Measurements from ENCODE around the gene CACNG5.

The CACNG5 gene

DNA sequence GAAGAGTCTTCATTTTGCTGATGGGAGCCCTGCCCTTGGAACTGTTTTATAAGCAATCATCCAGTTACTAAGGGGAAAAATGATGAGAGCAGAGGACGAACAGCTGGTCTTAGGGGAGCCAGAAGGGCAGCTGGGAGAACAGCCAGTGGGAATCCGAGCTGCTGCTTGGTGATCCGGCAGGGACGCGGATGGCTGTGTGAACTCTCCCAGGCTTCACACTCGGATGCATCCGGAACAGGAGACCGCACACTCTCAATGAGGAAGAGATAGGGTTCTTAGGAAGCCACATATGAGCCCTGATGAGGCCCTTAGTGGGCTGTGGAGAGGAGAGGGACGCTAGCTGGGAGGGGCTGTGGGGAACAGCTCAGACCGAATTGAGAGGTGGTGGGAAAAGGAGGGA lies 5.0 kb upstream of the CACNG5 start:
- H3K27me3 ChIP-seq (ENCODE audit: control insufficient read depth, insufficient read depth, low read length), result peaks cover 35% of the 10 kb centered on the region
- no peak overlapping the region for H3K4me3 ChIP-seq (ENCODE audit: low read length)
- H3K9ac ChIP-seq (ENCODE audit: low read length), result no peak overlapping the region
- peaks cover 6% of the 10 kb centered on the region for H3K4me1 ChIP-seq (ENCODE audit: control insufficient read depth, insufficient read depth, low read length)
- no peaks in the 10 kb centered on the region for H3K36me3 ChIP-seq (ENCODE audit: control insufficient read depth, insufficient read depth, low read length)
- no peaks in the 10 kb centered on the region for H3K9me3 ChIP-seq (ENCODE audit: control insufficient read depth, low read length)

DNA sequence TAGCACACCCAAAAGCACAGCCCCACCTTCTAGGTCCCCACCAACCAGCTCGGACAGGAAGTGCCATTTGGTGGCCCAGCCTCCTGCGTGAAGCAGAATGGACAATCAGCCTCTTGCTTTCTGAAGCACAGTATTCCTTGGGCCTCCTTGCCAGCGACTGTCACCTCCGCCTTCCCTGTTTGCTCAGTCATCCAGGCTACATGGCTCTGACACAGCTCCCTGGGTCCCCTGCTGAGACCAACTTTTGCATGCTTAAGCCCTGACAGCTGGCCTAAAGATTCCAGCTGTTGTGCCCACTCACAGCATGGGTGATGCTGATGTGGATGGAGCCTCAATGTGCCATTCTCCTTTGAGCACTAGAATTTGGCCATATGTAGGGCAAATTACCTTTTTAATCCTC lies 4.5 kb upstream of the CACNG5 start:
- H3K27me3 ChIP-seq (ENCODE audit: control insufficient read depth, insufficient read depth, low read length), result peaks cover 40% of the 10 kb centered on the region

DNA sequence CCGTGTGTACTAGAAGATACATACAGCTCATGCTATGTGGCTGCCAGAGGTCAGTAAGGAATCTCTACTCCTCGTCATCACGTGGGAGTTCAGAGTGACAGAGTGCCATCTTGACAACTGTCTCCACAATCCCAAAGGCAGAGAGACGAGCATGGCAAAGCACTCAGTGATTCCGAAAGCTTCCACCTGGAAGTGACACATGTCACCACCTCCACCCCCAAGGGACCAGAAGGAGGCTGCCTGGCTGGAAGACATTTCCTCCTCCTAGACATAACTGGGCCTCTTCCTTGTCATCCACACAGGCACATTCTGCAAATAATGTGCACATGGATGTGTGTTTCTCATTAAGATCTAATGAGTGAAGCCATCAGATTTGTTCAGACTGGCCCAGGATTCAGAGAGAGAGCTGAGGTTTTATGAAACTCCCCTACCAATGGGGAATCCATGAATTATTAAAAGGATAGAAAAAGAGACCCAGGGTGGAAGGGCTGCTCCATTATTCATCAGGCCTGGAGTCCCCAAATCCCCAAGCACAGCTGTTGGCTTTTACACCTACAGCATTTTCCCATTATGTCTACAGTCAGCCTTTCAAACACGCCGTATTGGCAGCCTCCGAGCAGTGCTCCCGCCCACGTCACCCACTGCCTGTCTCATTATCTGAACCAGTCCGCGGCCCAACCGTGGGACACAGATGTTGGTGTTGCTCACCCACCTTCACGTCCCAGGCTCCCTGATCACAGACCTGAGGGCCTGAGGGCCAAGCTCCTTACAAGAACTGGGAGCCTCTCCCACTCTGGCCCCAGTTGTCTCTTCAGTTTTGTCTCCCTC lies 3.3 kb upstream of the CACNG5 start:
- Histone ChIP-seq H3K4me1 (ENCODE audit: control insufficient read depth, insufficient read depth, low read length) (peaks cover 6% of the 10 kb centered on the region), H3K27me3 (ENCODE audit: control insufficient read depth, insufficient read depth, low read length) (peaks cover 52% of the 10 kb centered on the region), H3K36me3 (ENCODE audit: control insufficient read depth, insufficient read depth, low read length) (no peaks in the 10 kb centered on the region), H3K9ac (ENCODE audit: low read length) (no peak overlapping the region), H3K4me3 (ENCODE audit: low read length) (no peak overlapping the region), H3K9me3 (ENCODE audit: control insufficient read depth, low read length) (no peaks in the 10 kb centered on the region)

More for the DNA sequence above, 4.5 kb upstream of the CACNG5 start:
- Histone ChIP-seq H3K4me3 (ENCODE audit: low read length) (no peak overlapping the region), H3K36me3 (ENCODE audit: control insufficient read depth, insufficient read depth, low read length) (no peaks in the 10 kb centered on the region), H3K9me3 (ENCODE audit: control insufficient read depth, low read length) (no peaks in the 10 kb centered on the region), H3K9ac (ENCODE audit: low read length) (no peak overlapping the region), H3K4me1 (ENCODE audit: control insufficient read depth, insufficient read depth, low read length) (peaks cover 6% of the 10 kb centered on the region)

DNA sequence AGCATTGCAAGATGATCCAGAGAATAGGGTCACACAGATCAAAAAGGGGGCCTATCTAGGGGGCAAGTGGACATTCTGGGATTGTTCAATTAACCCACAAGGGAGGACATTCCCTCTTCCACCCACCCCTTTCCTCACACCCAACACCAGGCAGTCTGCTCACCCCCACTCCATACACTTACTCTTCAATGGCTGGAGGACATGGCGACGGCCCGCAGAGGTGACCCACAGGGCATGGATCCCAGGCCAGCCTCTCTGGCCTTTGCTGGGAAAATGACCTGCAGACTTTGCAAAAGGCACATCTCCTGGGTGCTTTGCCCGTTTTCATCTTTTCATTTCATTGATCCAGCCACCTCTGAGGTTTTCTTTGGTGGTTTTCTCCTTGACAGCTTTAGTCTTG lies 1.7 kb upstream of the CACNG5 start:
- H3K4me1 ChIP-seq (ENCODE audit: control insufficient read depth, insufficient read depth, low read length), result peaks cover 6% of the 10 kb centered on the region
- no peak overlapping the region for H3K9ac ChIP-seq (ENCODE audit: low read length)
- peaks cover 65% of the 10 kb centered on the region for H3K27me3 ChIP-seq (ENCODE audit: control insufficient read depth, insufficient read depth, low read length)
- no peaks in the 10 kb centered on the region for H3K36me3 ChIP-seq (ENCODE audit: control insufficient read depth, insufficient read depth, low read length)
- H3K9me3 ChIP-seq (ENCODE audit: control insufficient read depth, low read length), result no peaks in the 10 kb centered on the region
- no peak overlapping the region for H3K4me3 ChIP-seq (ENCODE audit: low read length)

DNA sequence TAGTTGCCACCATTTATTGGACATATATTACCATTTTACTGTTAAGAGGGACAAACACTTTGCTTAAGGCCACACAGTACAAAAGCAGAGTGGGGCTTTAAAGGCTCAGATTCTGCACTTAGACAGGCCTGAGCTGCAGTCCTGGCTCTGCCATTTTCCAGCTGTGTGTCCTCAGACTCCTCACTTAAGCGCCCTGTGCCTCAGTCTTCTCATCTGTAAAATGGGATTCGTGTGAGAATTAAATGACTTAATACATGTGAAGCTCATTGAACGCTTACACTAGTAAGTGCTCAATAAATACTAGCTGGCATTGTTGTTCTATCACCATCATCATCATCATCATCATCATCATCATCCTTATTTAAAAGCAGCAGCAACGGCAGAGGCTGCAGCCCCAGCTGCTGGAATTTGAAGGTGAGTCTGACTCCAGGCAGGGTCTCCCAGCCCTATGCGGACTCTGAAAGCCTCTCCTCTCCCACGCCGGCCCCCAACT lies 445 bp upstream of the CACNG5 start:
- no peaks in the 10 kb centered on the region for H3K36me3 ChIP-seq (ENCODE audit: control insufficient read depth, insufficient read depth, low read length)
- no peak overlapping the region for H3K4me3 ChIP-seq (ENCODE audit: low read length)
- peaks cover under 1% of the 10 kb centered on the region for H3K4me1 ChIP-seq (ENCODE audit: control insufficient read depth, insufficient read depth, low read length)
- peaks cover 65% of the 10 kb centered on the region for H3K27me3 ChIP-seq (ENCODE audit: control insufficient read depth, insufficient read depth, low read length)
- H3K9me3 ChIP-seq (ENCODE audit: control insufficient read depth, low read length), result no peaks in the 10 kb centered on the region
- no peak overlapping the region for H3K9ac ChIP-seq (ENCODE audit: low read length)

DNA sequence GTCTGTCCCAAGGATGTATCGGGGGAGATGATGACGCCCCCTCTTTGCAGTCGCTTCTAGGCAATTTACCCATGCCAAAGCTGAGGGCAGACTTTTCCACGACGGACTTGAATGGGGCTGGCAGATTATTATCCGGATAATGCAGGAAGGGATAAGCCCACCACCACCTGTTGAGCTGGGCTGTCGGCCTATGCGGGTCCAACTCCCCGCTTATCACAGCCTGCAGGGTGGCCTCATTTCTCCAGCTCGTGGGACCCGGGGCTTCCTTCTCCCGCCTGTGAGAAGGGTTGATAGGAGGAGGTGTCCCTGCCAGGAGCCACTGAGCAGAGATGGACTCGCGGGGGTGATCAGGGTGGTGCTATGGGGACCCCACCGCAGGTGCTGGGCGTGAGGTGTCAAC lies 559 bp downstream of the CACNG5 start:
- Histone ChIP-seq H3K4me1 (ENCODE audit: control insufficient read depth, insufficient read depth, low read length) (no peaks in the 10 kb centered on the region), H3K4me3 (ENCODE audit: low read length) (no peak overlapping the region), H3K27me3 (ENCODE audit: control insufficient read depth, insufficient read depth, low read length) (peaks cover 61% of the 10 kb centered on the region), H3K36me3 (ENCODE audit: control insufficient read depth, insufficient read depth, low read length) (no peaks in the 10 kb centered on the region), H3K9me3 (ENCODE audit: control insufficient read depth, low read length) (no peaks in the 10 kb centered on the region), H3K9ac (ENCODE audit: low read length) (no peak overlapping the region)

DNA sequence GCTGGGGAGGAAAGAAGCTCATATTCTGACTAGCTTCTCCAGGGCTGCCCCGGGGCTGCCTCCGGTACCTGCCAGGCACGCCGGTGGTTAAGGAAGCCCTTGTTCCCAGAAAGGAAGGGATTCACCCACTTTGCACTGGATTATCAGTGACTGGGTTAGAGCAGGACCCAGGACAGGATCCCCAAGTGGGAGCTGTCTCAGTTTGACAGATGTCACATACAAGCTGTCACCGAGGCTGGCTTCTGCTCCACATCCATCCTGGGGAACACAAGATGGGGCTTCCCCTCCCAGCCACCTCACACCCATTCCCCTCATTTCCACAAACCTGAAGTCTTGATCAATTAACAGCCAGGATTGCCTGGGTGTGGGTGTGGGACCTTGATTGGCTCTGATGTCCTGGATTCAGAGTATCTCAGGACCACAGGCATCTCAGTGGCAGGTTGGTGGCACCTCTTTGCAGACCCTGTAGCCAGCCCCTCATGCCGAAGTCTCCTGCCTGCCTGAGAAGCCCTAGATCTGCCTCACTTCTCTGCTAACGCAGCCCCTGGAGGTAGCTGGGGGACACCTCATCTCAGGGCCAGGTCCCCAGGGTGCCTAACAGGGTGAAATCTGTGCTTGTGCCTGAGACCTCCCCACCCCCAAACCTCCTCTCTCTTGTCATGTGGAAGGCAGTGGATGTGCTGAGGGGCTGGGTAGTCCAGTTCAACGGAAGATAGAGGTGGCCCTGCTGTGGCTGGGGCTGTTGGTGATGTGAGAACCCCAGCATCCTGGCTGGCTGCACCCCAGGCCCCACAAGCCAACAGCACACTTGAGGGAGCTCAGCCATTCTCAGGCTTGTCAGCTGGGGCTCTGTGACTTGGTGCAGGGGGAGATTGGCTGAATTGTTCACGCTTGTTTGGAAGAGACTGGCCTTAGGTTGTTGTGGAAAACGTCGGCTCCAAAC lies 1.4 kb downstream of the CACNG5 start:
- Histone ChIP-seq H3K4me1 (ENCODE audit: control insufficient read depth, insufficient read depth, low read length) (no peaks in the 10 kb centered on the region), H3K27me3 (ENCODE audit: control insufficient read depth, insufficient read depth, low read length) (peaks cover 60% of the 10 kb centered on the region), H3K36me3 (ENCODE audit: control insufficient read depth, insufficient read depth, low read length) (no peaks in the 10 kb centered on the region), H3K9ac (ENCODE audit: low read length) (no peak overlapping the region), H3K4me3 (ENCODE audit: low read length) (no peak overlapping the region), H3K9me3 (ENCODE audit: control insufficient read depth, low read length) (no peaks in the 10 kb centered on the region)

DNA sequence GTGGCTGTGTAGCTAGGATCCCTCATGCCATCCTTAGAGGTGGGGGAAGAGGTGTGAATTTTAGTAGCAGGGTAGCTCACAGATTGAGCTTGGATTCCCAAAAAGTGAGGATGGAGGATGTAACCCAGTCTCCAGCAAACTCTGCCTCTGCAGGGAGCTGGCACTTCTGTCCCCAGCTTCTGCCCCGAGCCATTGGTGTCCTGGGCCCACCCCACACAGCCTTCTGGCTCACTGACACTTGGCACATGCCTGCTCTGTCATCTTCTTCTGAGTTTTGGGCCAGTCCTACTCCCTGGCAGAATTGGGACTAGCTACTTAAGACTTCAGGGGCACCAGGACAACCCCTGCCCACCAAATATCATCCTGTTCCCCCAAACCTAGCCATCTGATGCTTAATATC lies 2.3 kb downstream of the CACNG5 start:
- peaks cover 56% of the 10 kb centered on the region for H3K27me3 ChIP-seq (ENCODE audit: control insufficient read depth, insufficient read depth, low read length)
- no peaks in the 10 kb centered on the region for H3K36me3 ChIP-seq (ENCODE audit: control insufficient read depth, insufficient read depth, low read length)
- H3K4me1 ChIP-seq (ENCODE audit: control insufficient read depth, insufficient read depth, low read length), result no peaks in the 10 kb centered on the region

DNA sequence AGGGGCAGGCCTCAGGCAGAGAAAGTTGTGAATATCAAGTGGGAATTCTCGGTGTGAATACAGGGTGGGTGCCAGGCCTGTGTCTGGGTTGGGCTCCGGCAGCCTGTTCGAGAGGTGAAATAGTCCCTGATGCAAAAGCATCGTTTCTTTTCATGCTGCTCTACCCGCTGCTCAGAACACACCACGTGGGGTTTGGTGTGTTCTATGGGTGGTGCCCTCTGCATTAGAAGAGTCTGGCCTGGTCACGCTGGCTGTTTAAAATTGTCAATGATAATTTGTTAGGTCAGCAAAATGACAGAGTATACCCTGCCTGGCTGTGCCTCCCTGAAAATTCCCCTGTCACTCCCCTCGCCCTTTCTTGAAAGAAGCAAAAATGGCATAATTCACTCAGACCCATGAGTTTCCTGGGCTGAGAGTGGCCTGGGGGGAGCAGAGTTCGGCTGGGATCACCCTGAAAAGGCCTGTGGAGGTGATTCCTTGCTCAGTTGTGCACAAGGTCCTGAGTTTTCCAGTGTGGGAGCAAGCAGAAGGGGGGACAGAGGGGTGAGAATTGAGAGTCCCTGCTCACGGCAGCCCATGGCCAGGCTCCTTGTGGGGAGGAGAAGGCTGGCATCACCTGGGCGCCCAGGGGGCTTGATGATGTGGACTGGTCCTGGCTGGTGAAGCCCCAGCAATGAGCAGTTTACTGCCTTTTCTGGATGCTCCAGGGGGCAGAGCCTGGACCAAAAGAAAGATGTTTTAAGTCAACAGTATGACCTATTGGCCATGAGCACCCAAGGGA lies 3.2 kb downstream of the CACNG5 start:
- Histone ChIP-seq H3K27me3 (ENCODE audit: control insufficient read depth, insufficient read depth, low read length) (peaks cover 55% of the 10 kb centered on the region), H3K9me3 (ENCODE audit: control insufficient read depth, low read length) (no peaks in the 10 kb centered on the region), H3K4me3 (ENCODE audit: low read length) (no peak overlapping the region), H3K4me1 (ENCODE audit: control insufficient read depth, insufficient read depth, low read length) (no peaks in the 10 kb centered on the region), H3K9ac (ENCODE audit: low read length) (no peak overlapping the region), H3K36me3 (ENCODE audit: control insufficient read depth, insufficient read depth, low read length) (no peaks in the 10 kb centered on the region)

More for the DNA sequence above, 2.3 kb downstream of the CACNG5 start:
- Histone ChIP-seq H3K9me3 (ENCODE audit: control insufficient read depth, low read length) (no peaks in the 10 kb centered on the region), H3K4me3 (ENCODE audit: low read length) (no peak overlapping the region), H3K9ac (ENCODE audit: low read length) (no peak overlapping the region)

DNA sequence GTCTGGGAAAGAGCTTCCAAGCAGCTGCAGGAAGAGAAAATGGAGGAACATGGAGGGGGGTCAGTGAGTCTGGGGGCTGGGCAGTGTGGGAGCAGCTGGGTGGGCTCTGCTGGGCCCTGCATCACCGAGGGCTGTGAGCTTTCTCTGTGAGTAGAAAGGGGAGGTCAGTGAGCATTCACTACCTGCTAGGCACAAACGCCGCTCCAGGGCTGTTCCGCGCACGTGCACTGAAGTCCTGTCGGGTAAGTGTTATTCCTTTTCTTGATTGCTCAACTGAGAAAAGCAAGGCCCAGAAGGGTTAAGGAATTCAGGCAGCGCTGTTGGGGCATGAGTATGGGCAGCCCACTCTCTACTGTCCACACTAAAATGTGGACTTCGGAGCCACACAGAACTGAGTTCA lies 4.7 kb downstream of the CACNG5 start:
- Histone ChIP-seq H3K27me3 (ENCODE audit: control insufficient read depth, insufficient read depth, low read length) (peaks cover 40% of the 10 kb centered on the region), H3K36me3 (ENCODE audit: control insufficient read depth, insufficient read depth, low read length) (no peaks in the 10 kb centered on the region)

DNA sequence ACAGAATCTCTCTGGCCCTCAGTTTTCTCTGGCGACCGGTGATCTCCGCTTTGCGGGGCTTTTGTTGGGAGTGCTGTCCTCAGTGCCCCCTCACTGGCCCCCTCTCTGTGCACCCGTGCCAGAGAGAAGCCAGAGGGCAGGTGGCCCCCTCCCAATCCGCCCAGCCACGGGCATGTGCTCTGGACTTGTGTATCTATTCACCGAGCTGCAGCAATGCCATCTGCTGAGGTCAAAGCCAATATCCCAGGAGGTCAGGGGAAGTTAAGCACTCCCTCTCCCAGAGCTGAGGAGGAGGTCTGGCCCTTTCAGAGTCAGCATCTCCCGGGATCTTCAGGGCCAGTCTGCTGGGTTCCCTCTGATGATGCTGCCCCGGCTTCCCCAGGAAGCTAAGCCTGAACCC lies 5.1 kb downstream of the CACNG5 start:
- Histone ChIP-seq H3K4me3 (ENCODE audit: low read length) (no peak overlapping the region), H3K4me1 (ENCODE audit: control insufficient read depth, insufficient read depth, low read length) (no peaks in the 10 kb centered on the region), H3K36me3 (ENCODE audit: control insufficient read depth, insufficient read depth, low read length) (no peaks in the 10 kb centered on the region), H3K27me3 (ENCODE audit: control insufficient read depth, insufficient read depth, low read length) (peaks cover 36% of the 10 kb centered on the region), H3K9me3 (ENCODE audit: control insufficient read depth, low read length) (no peaks in the 10 kb centered on the region), H3K9ac (ENCODE audit: low read length) (no peak overlapping the region)

More for the DNA sequence above, 4.7 kb downstream of the CACNG5 start:
- Histone ChIP-seq H3K9me3 (ENCODE audit: control insufficient read depth, low read length) (no peaks in the 10 kb centered on the region), H3K9ac (ENCODE audit: low read length) (no peak overlapping the region), H3K4me3 (ENCODE audit: low read length) (no peak overlapping the region), H3K4me1 (ENCODE audit: control insufficient read depth, insufficient read depth, low read length) (no peaks in the 10 kb centered on the region)
